Stimulated activated CD8-positive, alpha-beta memory T cell treated with anti-CD3 and anti-CD28 coated beads, Interleukin-15, amount 100 ng/mL, for 4 hours (primary cell): ENCODE data around the gene ZNF407.

ENCODE experiments used
- DNase-seq, 2 donors: peaks; one replicate each; pipeline ENCODE4 v3.0.0-alpha.2; 2020; ENCODE audit warnings: low read depth in 2 of 2

Gene ZNF407

GRCh38 chr18:74878267-74878666, 280.6 kb downstream of the ZNF407 start:
- DNase-seq = no peak

- no peak for DNase-seq
Measured at GRCh38 chr18:74880706-74881278, 283.1 kb downstream of the ZNF407 start.

DNA sequence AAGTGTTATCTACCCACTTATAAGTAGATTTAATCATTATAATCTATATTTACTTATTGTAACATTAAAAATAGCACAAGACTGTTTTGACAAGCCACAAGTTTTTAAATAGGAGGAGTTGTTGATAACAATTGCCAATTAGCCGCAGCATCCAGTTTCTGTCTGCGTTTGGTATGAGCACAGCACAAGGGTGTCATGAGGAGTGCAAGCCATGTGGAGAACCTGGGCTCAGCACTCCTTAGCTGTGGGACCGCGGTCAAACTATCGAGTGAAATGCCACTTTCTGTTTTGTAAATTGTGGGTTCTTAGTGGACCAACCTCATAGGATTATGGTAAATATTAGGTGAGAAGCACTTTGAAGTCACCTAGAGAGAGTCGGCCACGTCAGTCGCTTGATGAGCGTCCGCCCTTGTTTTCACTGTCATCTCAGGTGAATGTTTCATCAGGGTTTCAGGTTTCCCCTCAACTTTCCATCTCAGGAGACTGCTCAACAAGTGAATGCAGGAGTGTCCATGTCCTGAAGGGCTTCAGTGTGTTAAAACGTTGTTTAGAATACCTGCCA, 294.5 kb downstream of the ZNF407 start:
- no peak for DNase-seq

DNA sequence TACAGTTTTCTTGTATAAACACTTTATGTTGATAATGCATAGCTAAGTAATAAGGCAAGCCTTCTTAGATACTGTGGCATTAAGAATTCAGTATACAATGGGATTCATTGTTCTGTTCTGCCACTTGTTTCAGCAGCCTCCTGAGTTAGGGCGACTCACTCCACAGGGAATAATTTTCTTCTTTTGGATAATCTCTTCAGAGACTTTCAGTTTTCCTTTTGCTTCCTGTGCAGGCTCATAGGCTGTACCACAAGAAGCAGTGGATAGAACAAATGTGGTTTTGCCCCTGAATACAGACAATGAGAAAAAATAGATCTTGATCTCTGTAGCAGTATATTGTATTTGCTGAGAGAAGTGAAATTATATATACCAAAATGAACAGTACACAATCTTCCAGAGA, 298.0 kb downstream of the ZNF407 start:
- DNase-seq = no peak

- peak in 1 of 2 donors; percentile 5 for DNase-seq
Measured at GRCh38 chr18:74896390-74896991, 298.8 kb downstream of the ZNF407 start.

- no peak for DNase-seq
Measured at GRCh38 chr18:74897971-74898657, 300.4 kb downstream of the ZNF407 start.

DNA sequence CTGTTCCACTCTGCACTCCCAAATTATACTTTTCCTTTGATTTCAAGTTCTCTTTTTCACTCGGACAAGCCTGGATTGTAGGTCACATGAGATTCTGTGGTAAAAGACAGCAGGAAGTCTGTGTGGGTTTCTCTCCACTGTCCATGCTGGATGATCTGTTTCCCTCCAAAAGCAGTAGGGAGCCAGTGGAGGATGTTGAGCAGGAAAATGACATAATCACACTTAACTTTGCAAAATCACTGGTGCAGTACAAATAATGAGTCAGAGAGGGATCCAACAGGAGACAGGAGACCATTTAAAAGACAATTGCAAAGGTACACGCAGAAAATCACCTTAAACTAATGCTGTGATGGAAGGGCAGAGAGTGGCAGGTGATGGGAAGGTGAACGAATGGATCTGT, 301.3 kb downstream of the ZNF407 start:
- DNase-seq = no peak

DNA sequence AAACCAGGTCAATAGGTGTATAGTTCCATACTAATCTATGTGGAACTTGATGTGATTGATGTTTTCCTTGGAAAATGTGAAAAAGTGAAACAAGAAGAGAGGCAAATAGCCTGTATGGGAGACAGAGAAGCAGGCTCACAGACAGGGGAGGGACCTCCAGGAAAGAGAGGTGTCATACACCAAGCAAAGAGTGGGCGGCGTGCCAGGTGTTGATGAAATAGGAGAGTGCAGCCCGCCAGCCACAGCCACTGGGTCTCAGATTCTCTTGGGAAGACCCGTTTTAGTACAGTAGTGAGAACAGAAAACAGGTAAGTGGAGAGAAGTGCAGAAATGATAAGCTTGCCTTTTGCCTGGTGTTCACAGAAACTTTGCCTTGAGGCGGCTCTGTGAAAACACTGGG, 301.9 kb downstream of the ZNF407 start:
- DNase-seq = no peak

DNA sequence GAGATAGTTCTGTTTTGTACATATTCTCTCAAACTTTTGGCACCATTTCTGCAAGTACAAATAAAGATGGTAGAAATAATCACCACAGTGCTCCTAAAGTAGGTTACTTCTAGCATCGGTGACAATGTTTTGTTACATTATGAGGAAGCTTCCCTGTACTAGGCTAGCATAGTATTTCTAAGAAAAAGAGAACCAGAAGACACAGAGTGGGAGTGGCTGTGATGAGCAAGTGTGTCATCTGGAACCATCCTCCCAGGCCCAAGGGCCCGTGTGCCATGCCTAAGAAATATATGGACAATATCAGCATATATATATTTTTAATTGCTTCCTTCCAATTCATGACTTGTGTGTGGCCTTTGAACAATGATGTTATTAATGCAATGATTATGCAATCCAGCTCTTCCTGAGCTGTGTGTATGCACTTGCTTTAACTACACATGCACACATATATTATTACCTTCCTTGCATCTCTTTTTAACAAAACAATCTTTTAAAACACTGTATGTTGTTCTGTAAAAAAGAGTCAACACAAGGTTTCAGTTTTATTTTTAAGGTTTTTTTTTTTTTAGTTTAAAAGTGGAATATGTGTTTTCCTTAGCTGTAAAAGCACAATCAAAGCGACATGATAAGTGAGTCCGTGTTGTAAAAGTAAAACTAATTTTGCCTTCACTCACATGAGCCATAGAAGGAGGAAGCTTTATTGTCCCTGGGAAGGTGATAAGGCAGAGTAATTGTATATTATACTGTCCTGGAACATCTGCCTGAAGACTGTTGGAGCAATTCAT, 303.9 kb downstream of the ZNF407 start:
- DNase-seq = no peak

DNA sequence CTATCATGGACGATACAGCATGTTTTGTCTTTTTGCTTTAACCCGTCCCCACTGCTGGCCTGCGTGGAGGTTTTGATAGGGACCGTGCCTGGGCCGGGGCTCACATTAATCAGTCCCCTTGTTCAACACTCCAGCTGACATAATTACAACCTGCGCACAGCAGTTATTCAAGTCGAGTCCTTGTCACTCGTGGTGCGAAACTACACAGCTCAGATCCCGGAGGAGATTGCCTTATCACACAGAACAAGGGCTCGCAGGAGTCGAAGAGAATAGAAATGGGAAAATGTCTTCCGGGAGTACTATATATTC, 304.4 kb downstream of the ZNF407 start:
- DNase-seq = no peak

GRCh38 chr18:74905247-74905646, 307.6 kb downstream of the ZNF407 start:
- no peak for DNase-seq

DNA sequence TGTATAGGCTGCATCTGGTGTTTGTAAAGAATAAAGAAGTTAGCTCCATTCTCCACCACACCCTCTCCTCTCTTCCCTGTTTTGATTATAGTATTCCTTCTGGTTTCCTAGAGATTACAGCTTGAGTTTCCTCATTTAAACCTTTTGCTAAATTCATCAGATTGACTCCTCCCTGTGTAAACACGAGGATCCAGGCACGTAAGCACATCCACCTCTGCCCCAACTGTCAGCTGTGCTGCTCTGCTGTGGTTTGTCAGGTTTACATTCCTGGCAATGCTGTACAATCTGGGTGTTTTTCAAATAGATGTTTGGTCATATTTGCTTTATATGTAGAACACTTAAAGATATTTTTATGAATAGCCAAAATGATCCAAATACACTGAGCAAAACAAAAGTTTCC, 308.5 kb downstream of the ZNF407 start:
- DNase-seq = no peak

- DNase-seq = no peak
Measured at GRCh38 chr18:74914052-74914591, 316.5 kb downstream of the ZNF407 start.

DNA sequence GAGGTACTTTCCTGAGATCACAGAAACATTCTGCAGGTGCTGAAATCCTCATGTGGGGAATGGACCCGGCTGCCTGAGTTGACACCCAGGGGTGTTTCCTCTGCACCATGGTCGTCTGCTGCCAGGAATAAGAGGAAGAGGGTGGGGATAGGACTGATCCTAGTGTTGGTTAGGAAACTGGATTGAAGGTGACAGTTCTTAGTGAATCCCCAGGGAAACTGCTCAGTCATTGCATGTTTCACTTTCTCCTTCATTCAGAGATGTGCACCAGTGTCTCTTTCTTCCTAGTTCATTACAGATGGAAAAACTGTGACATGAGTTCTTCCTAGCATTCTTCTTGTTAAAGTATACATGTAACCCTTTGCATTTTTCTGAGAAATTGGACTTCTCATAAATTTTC, 317.0 kb downstream of the ZNF407 start:
- DNase-seq = no peak

- DNase-seq = no peak
Measured at GRCh38 chr18:74916773-74917393, 319.2 kb downstream of the ZNF407 start.

DNA sequence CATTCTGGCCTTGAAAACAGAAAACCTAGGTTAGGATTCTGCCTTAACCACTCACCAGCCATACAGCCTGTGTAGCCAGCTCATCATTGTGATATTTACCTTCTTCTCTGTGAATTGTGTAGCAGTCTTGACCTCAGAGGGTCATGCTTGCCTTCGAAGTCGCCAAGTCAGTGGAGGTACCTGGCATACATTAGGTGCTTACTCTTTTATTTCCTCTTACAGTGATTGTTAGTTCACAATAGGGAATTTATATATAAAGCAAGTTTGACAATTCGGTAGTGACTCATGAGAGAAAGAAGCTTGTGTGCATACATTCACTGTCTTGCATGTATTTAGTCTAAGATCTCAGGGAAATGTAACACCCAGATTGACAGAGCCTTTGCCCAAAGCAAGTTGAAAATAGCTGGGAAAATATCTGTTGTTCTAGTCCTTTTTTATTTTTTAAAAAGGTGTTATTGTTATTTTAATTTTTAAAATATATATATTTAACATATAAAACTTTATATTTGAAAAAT, 320.7 kb downstream of the ZNF407 start:
- DNase-seq = no peak

GRCh38 chr18:74921057-74921820, 323.6 kb downstream of the ZNF407 start:
- DNase-seq = no peak

GRCh38 chr18:74926051-74926450, 328.4 kb downstream of the ZNF407 start:
- DNase-seq = no peak

- DNase-seq = no peak
Measured at GRCh38 chr18:74928194-74928968, 330.7 kb downstream of the ZNF407 start.

- DNase-seq = no peak
Measured at GRCh38 chr18:74929110-74929509, 331.4 kb downstream of the ZNF407 start.
